A549 treated with RU486 at 1 μM for 4 hours (cell line): ENCODE data around the gene TLR6. TPM values are rescaled to one million over a fixed set of nuclear protein-coding genes. Genes with fewer than 3 reads are reported as not detected.

ENCODE experiments used
- total RNA-seq: library from RNA; stranded (reverse); fragments of 200-300 nt; extraction: Qiagen RNA extraction; gene quantifications from 5 replicates; pipeline ENCODE4 v1.2.3, GENCODE V29; 2022; ENCODE audit warnings: low read depth

Gene TLR6, protein sequence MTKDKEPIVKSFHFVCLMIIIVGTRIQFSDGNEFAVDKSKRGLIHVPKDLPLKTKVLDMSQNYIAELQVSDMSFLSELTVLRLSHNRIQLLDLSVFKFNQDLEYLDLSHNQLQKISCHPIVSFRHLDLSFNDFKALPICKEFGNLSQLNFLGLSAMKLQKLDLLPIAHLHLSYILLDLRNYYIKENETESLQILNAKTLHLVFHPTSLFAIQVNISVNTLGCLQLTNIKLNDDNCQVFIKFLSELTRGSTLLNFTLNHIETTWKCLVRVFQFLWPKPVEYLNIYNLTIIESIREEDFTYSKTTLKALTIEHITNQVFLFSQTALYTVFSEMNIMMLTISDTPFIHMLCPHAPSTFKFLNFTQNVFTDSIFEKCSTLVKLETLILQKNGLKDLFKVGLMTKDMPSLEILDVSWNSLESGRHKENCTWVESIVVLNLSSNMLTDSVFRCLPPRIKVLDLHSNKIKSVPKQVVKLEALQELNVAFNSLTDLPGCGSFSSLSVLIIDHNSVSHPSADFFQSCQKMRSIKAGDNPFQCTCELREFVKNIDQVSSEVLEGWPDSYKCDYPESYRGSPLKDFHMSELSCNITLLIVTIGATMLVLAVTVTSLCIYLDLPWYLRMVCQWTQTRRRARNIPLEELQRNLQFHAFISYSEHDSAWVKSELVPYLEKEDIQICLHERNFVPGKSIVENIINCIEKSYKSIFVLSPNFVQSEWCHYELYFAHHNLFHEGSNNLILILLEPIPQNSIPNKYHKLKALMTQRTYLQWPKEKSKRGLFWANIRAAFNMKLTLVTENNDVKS
- 2.8 to 4.1 TPM (median 3.8 TPM) in 5 replicates for total RNA-seq

DNA sequence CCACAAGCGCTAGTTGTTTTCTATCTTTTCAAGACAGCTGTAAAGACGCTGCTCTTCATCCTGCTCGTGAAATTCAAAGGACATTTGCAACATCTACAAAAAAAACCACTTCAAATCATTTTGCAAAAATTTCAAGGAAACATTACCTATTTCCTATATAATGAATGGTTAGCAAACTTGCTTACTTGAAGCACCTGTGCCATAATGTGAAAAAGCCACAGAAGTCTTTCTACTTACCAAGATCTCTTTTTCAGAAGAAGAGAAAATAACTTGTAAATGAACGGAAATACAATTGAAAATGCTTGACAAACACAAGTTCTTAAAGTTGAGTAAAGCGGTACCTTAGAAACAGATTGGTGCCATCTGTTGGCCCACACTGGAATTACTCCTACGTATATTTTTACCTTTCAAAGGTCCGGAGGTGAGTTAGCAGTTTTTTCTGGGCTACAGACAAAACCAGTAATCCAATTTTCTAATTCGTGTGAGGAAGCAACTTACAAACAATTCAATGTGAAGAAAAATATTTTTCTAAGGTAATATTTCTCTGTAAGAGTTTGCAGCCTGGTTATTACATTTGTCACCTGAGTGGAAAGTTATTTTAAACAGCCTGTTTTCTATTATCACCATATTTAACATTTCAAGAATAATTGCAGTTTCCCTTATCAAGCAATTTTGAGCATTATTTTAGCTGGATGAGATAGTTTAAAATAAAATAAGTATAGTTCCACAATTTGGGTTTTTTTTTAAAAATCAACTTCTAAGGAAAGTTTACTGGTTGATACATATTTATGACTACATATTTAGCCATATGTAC, at the start of gene TLR6:
Gene TLR6 (minus strand): TSS at position 294 of the 814 bp plus-strand sequence. CDS start 27,344 bp downstream, outside the sequence.

DNA sequence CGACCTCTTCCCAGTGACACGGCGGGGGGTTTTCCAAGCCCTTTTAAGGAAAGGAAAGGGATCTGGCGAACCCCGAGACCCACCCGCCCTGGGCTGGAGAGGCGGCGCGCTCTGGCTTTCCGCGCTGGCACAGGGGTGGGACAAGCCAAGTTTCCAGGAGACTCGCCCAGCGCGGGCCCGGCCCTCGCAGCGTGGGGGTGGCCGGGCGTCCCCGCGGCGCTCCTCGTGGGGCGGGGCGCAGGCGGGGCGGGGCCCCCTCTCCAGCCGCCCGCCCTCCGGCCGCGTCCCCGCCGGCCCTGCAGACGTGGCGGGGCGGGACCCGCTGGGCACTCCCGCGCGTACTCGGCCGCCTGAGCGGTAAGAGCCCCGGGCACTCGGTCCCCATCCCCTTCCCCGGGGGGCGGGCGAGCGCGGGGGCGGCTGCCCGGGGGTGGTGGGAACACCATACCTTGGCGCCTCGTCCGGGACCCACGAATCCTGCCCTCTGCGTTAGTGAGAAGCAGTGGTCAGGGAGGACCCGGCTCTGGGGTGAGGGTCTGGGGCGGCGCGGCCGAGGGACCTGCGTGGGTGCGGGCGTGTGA, 11.0 kb upstream of the TLR6 start, which contains the start of gene FAM114A1:
Gene FAM114A1 (plus strand): TSS at position 329 of the 581 bp plus-strand sequence. CDS start 10,273 bp downstream, outside the sequence.

DNA sequence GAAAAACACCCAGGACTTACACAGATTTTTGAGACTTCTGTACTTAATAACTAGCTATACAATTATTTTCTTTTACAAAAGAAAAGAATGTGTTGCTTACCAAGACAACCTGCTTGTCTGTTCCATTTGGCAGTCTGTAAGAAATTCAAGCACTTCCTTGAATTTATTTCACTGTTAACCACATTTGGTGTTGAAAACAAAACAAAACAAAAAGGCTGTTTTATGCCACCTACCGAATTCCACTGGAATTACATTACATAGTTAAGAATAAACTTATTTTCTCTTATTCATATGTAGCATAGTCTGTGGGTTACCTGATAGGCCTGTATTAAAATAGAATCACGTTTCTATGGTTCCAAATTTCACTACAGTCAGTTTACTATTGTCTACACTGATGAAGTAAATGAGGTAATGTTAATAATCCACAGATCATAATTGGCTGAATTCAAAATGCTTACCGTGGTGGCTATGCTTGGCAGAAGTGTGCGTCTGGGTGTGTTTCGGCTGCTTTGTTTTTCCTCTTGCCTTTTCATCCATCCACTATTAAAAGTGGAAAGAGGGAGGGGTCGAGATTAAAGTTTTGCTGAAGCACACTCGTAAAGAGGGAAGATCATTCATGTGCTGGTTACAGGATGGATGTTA, 51.8 kb downstream of the TLR6 start, which contains the start of gene TLR1:
Gene TLR1 (minus strand): TSS at position 138 of the 642 bp plus-strand sequence. CDS start 5,960 bp downstream, outside the sequence.

DNA sequence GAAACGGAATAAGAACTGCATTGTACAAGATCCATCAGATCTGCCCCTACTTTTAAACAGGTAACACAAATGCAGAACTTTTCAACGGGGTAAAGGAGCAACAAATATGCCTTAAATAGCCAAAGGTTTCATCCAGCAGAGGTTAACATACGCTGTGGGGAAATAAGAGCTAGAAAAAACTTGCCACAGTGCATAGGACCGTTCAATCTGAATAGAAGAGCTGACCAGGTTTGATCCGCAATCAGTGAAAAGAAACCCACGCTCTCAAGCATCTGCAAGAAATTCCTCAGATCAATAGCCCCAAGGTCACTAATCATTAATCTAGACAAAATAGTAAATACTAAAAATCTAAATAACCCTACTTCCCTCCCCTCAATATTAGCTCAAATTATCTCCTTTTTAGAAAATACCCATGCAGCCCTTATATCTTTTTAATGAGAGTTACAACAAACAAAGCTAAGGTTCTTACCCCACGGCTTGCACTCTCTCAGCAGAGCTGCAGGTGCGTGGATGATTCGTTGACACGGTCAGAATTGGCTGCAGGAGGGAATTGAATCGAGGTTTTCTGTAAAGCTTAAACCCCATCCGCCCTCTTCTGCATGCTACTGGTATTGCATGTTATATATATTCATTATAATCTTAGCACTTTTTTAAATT, 74.0 kb downstream of the TLR6 start, which contains the start of gene TLR10:
Gene TLR10 (minus strand): TSS at position 539 of the 657 bp plus-strand sequence. CDS start 7,400 bp downstream, outside the sequence.

Other genes with a start within 250 kb of the TLR6 start
- 6.6 to 12.6 TPM (median 11.8 TPM) in 5 replicates for gene KLF3, start 192.6 kb downstream of the TLR6 start, total RNA-seq
- gene TLR10, start 73.8 kb downstream of the TLR6 start, total RNA-seq = 0.05 to 0.06 TPM (median 0.05 TPM) in 3 of 5 replicates, not detected in the others
- gene TLR1, start 52.0 kb downstream of the TLR6 start, total RNA-seq = 0.29 to 0.67 TPM (median 0.57 TPM) in 5 replicates
- 21.9 to 42.4 TPM (median 31.8 TPM) in 5 replicates for gene FAM114A1, start 11.0 kb upstream of the TLR6 start, total RNA-seq
- gene TMEM156, start 175.6 kb upstream of the TLR6 start, total RNA-seq = 17.0 to 24.9 TPM (median 21.8 TPM) in 5 replicates
- 45.3 to 63.6 TPM (median 52.2 TPM) in 5 replicates for gene KLHL5, start 205.4 kb upstream of the TLR6 start, total RNA-seq